PC-9 (cell line): ENCODE measurements around the gene HSPBP1. TPM values are rescaled to one million over a fixed set of nuclear protein-coding genes. Genes with fewer than 3 reads are reported as not detected.
A peak's percentile ranks its signal among the peaks of the same experiment; 100 is the strongest.

Source experiments
- BruUV-seq: library from RNA; stranded (reverse); fragments of 400-500 nt; replicated peaks from 2 replicates; lab custom pipeline; 2021; lab: Mats Ljungman, UMichigan
- CTCF ChIA-PET: fragments of 300-600 bp; sonication (Branson Sonifier 250); formaldehyde crosslinking; loops from one replicate; lab custom pipeline; 2022; ENCODE audit warnings: antibody characterized with exemption; lab: Charles Lee
- POLR2A ChIA-PET: fragments of 300-600 bp; sonication (Branson Sonifier 250); formaldehyde crosslinking; loops from one replicate; lab custom pipeline; 2022; ENCODE audit warnings: antibody characterized with exemption; ENCODE audit not compliant: unreplicated experiment; lab: Charles Lee
- DNase-seq, 2 experiments: peaks; one replicate each; pipeline versions ENCODE4 v3.0.0 to v3.0.0-alpha.2; 2015 to 2022; ENCODE audit warnings: mixed read lengths in 1 of 2
- H2AFZ ChIP-seq: fragments of 200-600 bp; sonication (generic); 2 replicates; pipeline ENCODE4 v1.8.1; 2017; ENCODE audit warnings: antibody characterized with exemption
- H3F3A ChIP-seq: fragments of 200-600 bp; sonication (generic); 2 replicates; pipeline ENCODE4 v1.8.1; 2017; ENCODE audit warnings: antibody characterized with exemption, mild to moderate bottlenecking, low read depth; ENCODE audit not compliant: insufficient read depth
- H3K27ac ChIP-seq: fragments of 200-600 bp; sonication (generic); 2 replicates; pipeline ENCODE4 v1.6.1; 2016; ENCODE audit warnings: mixed run types
- H3K27me3 ChIP-seq: fragments of 200-600 bp; sonication (generic); 2 replicates; pipeline ENCODE4 v1.6.1; 2016; ENCODE audit warnings: low read depth, mixed run types; ENCODE audit not compliant: insufficient read depth
- H3K36me3 ChIP-seq: fragments of 200-600 bp; sonication (generic); 2 replicates; pipeline ENCODE4 v1.6.1; 2016; ENCODE audit warnings: low read depth, mixed run types
- H3K4me1 ChIP-seq: fragments of 200-600 bp; sonication (generic); replicated peaks from 2 replicates; pipeline ENCODE4 v1.6.1; 2016; ENCODE audit warnings: mixed run types; ENCODE audit not compliant: insufficient read depth
- H3K4me2 ChIP-seq: fragments of 200-600 bp; sonication (generic); 2 replicates; pipeline ENCODE4 v1.6.1; 2017; ENCODE audit warnings: mixed run types
- H3K4me3 ChIP-seq: fragments of 200-600 bp; sonication (generic); 2 replicates; pipeline ENCODE4 v1.6.1; 2016; ENCODE audit warnings: mixed run types
- H3K79me2 ChIP-seq: fragments of 200-600 bp; sonication (generic); 2 replicates; pipeline ENCODE4 v1.6.1; 2017; ENCODE audit warnings: low read depth, mixed run types
- H3K9me2 ChIP-seq: fragments of 200-600 bp; sonication (generic); 2 replicates; pipeline ENCODE4 v1.8.1; 2017; ENCODE audit warnings: mild to moderate bottlenecking; ENCODE audit not compliant: insufficient read depth
- H3K9me3 ChIP-seq: fragments of 200-600 bp; sonication (generic); 2 replicates; pipeline ENCODE4 v1.8.1; 2016; ENCODE audit warnings: low read depth; ENCODE audit not compliant: insufficient read depth
- H4K20me1 ChIP-seq: fragments of 200-600 bp; sonication (generic); 2 replicates; pipeline ENCODE4 v1.8.1; 2017; ENCODE audit not compliant: insufficient read depth
- EZH2 ChIP-seq: fragments of 200-600 bp; sonication (generic); IDR thresholded peaks from 2 replicates; pipeline ENCODE4 v1.8.0; 2017; ENCODE audit warnings: antibody characterized with exemption, low read depth
- intact Hi-C: fragments of 100-400 bp; cut with micrococcal nuclease; formaldehyde crosslinking; loops from one replicate; pipeline ENCODE4 v1.10.0; 2022; ENCODE audit not compliant: unreplicated experiment
- total RNA-seq: library from RNA; stranded (reverse); gene quantifications from 2 replicates; pipeline ENCODE4 v1.2.3, GENCODE V29; 2021
- TF ChIP-seq, protein P1 (sequence below): fragments of 200-600 bp; sonication (generic); conservative IDR thresholded peaks from 2 replicates; pipeline ENCODE4 v1.6.1; 2017; ENCODE audit warnings: mixed run types, antibody characterized with exemption, mild to moderate bottlenecking, moderate library complexity

HSPBP1 gene
- total RNA-seq, 1 experiment from 2014 or later, result 66.2 TPM

DNA sequence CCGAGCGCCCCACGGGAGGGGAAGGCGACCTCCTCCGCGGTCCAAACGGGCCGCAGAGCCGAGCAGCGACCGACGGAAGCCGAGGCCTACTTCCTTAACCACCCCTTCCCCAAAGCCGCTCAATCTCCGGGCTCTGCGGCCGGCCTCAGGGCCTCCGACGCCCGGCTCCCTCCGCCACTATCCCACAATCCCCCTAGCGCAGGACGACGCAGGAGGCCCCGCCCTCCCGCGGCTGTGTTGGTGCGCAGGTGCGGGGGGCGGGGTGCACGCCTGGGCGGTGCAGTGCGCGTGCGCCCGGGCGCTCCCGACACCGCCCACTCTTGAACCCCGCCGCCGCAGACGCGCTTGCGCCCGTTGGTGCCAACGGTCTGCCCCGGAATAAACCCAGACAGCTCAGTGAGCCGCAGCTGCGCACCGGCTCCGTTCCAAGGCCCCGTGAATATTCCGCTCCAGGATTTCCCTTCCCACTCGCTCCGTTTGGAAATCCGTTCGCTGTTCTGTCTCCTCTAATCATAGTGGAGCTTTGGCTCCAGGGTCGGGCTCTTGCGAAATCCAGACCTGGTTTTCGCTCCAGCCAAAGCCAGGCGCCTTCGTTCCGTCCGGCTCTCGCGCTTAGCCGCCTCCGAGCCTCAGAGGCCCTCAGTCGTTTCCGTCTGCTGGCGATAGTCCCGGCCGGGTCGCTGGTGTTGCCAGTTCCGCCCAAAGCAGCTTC lies 20.9 kb downstream of the HSPBP1 start, which contains the start of gene PPP6R1:
Gene PPP6R1 (minus strand): TSS at position 190 of the 712 bp plus-strand sequence. CDS start 11,914 bp downstream, outside the sequence.
- H3K27me3 ChIP-seq, result no peaks in the 10 kb centered on the region
- H3K9me2 ChIP-seq, result no peaks in the 10 kb centered on the region
- peaks cover 33% of the 10 kb centered on the region for H3F3A ChIP-seq
- CTCF ChIA-PET, result interaction anchor here (0.7 to 1.6 kb wide), 6 partner anchors 32 to 384 kb away, joined by 3 to 6 read pairs (median 4); partner anchors contain the start of genes TMEM238 and ZNF784
- peak within 1 kb of the TSS; percentile 97 for H3K4me2 ChIP-seq
- intact Hi-C loops, result loop anchor here (1.0 kb wide), 4 partner anchors 21 to 126 kb away; partner anchors contain the start of genes HSPBP1 and RPL28
- H3K36me3 ChIP-seq, result no peaks in the 10 kb centered on the region
- no peaks in the 10 kb centered on the region for H3K9me3 ChIP-seq
- BruUV-seq, result no TSS peak
- no peak for TF ChIP-seq EZH2
- TF ChIP-seq, protein P1, sequence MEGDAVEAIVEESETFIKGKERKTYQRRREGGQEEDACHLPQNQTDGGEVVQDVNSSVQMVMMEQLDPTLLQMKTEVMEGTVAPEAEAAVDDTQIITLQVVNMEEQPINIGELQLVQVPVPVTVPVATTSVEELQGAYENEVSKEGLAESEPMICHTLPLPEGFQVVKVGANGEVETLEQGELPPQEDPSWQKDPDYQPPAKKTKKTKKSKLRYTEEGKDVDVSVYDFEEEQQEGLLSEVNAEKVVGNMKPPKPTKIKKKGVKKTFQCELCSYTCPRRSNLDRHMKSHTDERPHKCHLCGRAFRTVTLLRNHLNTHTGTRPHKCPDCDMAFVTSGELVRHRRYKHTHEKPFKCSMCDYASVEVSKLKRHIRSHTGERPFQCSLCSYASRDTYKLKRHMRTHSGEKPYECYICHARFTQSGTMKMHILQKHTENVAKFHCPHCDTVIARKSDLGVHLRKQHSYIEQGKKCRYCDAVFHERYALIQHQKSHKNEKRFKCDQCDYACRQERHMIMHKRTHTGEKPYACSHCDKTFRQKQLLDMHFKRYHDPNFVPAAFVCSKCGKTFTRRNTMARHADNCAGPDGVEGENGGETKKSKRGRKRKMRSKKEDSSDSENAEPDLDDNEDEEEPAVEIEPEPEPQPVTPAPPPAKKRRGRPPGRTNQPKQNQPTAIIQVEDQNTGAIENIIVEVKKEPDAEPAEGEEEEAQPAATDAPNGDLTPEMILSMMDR, result no peak
- H3K27ac ChIP-seq, result peak within 1 kb of the TSS; percentile 86
- H3K79me2 ChIP-seq, result peaks cover 47% of the 10 kb centered on the region
- peak within 1 kb of the TSS; percentile 77 for H3K4me3 ChIP-seq
- POLR2A ChIA-PET, result interaction anchor here (0.6 to 1.5 kb wide), 14 partner anchors 19 to 1468 kb away, joined by 3 to 20 read pairs (median 5); partner anchors contain the start of genes DNAAF3, HSPBP1, PPP1R12C and PTPRH
- peak within 1 kb of the TSS; percentile 89 for H2AFZ ChIP-seq
- peak; percentile 99 to 100 for DNase-seq
- peaks cover 39% of the 10 kb centered on the region for H4K20me1 ChIP-seq
- H3K4me1 ChIP-seq, result peaks cover 42% of the 10 kb centered on the region

DNA sequence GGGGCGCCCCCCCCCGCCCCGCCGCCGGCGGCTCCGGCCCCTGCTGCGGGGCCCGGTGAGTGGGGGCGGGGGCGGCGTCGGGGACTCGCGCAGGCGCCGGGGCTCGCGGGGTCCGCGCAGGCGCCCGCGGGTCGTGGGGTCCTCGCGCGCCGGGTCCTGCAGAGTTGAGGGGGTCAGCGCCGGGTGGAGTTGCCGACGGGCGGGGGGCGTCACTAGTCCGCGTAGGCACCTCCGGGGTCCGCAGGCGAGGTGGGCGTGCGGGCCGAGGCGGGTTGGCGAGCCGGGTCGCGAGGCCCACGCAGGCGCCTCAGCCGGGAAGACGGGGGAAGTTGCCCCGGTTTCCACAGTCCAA lies 21.5 kb downstream of the HSPBP1 start:
- Histone ChIP-seq H3K36me3 (no peaks in the 10 kb centered on the region), H3K9me2 (no peaks in the 10 kb centered on the region), H3K27ac (peak overlapping the region; percentile 38; the same call in 1 of the 2 replicates), H3K4me2 (peak overlapping the region; percentile 97), H3K27me3 (no peaks in the 10 kb centered on the region), H3K4me1 (peaks cover 42% of the 10 kb centered on the region), H4K20me1 (peaks cover 44% of the 10 kb centered on the region), H3K9me3 (no peaks in the 10 kb centered on the region), H3F3A (peaks cover 33% of the 10 kb centered on the region), H3K79me2 (peaks cover 52% of the 10 kb centered on the region), H2AFZ (peak overlapping the region; percentile 87), H3K4me3 (peak overlapping the region; percentile 77)
- DNase-seq, result no peak
- BruUV-seq, result no TSS peak
- CTCF ChIA-PET, result interaction anchor here (1.1 to 1.6 kb wide), 3 partner anchors 42 to 125 kb away, joined by 3 to 6 read pairs (median 5); partner anchors contain the start of gene TMEM238
- intact Hi-C loops, result no loop called here
- POLR2A ChIA-PET, result interaction anchor here (0.5 to 1.3 kb wide), 9 partner anchors 19 to 788 kb away, joined by 3 to 18 read pairs (median 5); partner anchors contain the start of genes DNAAF3 and HSPBP1
- TF ChIP-seq EZH2, result no peak
- TF ChIP-seq, protein P1, result no peak

DNA sequence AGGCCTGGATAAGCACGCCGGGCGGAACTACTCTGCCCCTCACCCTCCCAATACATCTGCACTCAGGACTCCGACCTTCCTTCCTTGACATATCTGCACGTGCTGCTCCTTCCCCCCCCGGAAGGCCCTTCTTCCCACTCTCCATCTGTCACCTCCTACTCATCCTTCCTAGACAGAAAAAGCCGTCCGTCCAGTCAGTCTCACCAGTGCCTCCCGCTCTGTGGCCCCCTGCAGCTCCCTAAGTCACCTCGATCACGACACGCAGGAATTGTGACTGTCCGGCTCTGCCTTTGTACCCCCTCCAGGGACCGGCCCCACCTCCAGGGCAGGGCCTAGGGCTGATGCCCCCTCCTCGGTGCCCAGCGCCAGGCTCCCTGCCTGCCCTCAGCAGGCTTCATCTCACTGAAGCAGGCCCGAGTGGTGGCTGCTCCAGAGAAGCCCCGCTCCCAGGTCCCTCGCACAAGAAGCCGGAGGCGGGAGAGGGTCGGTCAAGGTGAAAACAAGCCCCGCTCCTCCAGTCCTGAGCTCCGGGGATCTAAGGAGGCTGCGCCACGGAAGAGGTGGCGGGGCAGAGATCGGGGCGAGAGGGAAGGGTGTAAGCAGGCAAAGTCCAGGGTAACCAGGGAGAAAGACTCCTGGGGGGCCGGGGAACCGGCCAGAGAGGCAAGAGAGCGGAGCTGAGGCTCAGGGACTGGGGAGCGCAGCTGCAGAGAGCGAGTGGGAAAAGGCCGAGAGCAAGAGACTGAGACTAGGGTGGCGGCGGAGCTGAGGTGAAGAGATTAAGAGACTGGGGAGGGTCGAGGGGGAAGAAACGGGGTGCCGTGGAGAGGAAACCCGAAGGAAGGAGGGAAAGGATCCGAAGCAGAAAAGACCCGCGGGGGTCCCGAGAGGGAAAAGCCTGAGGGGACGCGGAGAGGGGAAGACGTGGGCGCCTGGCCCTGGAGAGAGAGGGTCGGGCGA lies 22.2 kb downstream of the HSPBP1 start:
- peaks cover 51% of the 10 kb centered on the region for H4K20me1 ChIP-seq
- peak in 1 of 2 experiments; percentile 27 for DNase-seq
- no peaks in the 10 kb centered on the region for H3K27me3 ChIP-seq
- peak overlapping the region; percentile 77 for H3K4me3 ChIP-seq
- peaks cover 35% of the 10 kb centered on the region for H3F3A ChIP-seq
- no peaks in the 10 kb centered on the region for H3K9me2 ChIP-seq
- H3K4me2 ChIP-seq, result peak overlapping the region; percentile 97
- ChIA-PET POLR2A (interaction anchor here (0.5 to 0.7 kb wide), 2 partner anchors 73 to 91 kb away, joined by 3 to 4 read pairs; no protein-coding TSS in a partner anchor), CTCF (no interaction called here)
- peaks cover 59% of the 10 kb centered on the region for H3K79me2 ChIP-seq
- BruUV-seq, result no TSS peak
- intact Hi-C loops, result no loop called here
- no peaks in the 10 kb centered on the region for H3K36me3 ChIP-seq
- peaks cover 42% of the 10 kb centered on the region for H3K4me1 ChIP-seq
- TF ChIP-seq EZH2, result no peak
- TF ChIP-seq, protein P1, result no peak
- H3K9me3 ChIP-seq, result no peaks in the 10 kb centered on the region
- no peak overlapping the region for H3K27ac ChIP-seq
- H2AFZ ChIP-seq, result no peak overlapping the region
